Muscle of leg (tissue), 11 donors: ENCODE data around the gene TBC1D1. TPM values are rescaled to one million over a fixed set of nuclear protein-coding genes. Genes with fewer than 3 reads are reported as not detected.
A peak's percentile ranks its signal among the peaks of the same experiment; 100 is the strongest.

Experiments
- DNase-seq: peaks from one replicate; pipeline ENCODE4 v3.0.0; 2013
- H3K27ac ChIP-seq: one replicate; pipeline ENCODE4 v1.5.1; 2013; ENCODE audit warnings: mild to moderate bottlenecking, low read length, control low read depth
- H3K27me3 ChIP-seq: one replicate; pipeline ENCODE4 v1.6.1; 2013; ENCODE audit warnings: low read length; ENCODE audit not compliant: control insufficient read depth, insufficient read depth
- H3K36me3 ChIP-seq: one replicate; pipeline ENCODE4 v1.6.1; 2013; ENCODE audit warnings: low read length; ENCODE audit not compliant: control insufficient read depth, insufficient read depth
- H3K4me1 ChIP-seq: one replicate; pipeline ENCODE4 v1.6.1; 2013; ENCODE audit warnings: low read length; ENCODE audit not compliant: control insufficient read depth, insufficient read depth
- H3K4me3 ChIP-seq: one replicate; pipeline ENCODE4 v1.5.1; 2013; ENCODE audit warnings: low read length, control low read depth
- H3K9me3 ChIP-seq: replicated peaks from 2 replicates; pipeline ENCODE4 v1.6.1; 2013; ENCODE audit warnings: low read depth, low read length; ENCODE audit not compliant: control insufficient read depth
- WGBS: methylation state at CpG from one replicate; pipeline ENCODE4 v1.1.5; 2013; ENCODE audit warnings: missing lambda C conversion rate; ENCODE audit not compliant: insufficient coverage; 5-methylcytosine and 5-hydroxymethylcytosine counted together
- polyA plus RNA-seq, 8 donors: library from polyadenylated mRNA; unstranded; fragments of 120-200 nt; gene quantifications; one replicate each; pipeline versions ENCODE4 v1.2.1 to v1.2.3, GENCODE V29; 2013; ENCODE audit warnings: inconsistent platforms in 1 of 8, low replicate concordance in 1 of 8; ENCODE audit not compliant: insufficient read length in 8 of 8, insufficient read depth in 1 of 8
- total RNA-seq: library from RNA; stranded (reverse); fragments of 120-200 nt; gene quantifications from one replicate; pipeline ENCODE4 v1.2.4, GENCODE V29; 2013

The TBC1D1 gene
- total and polyA plus RNA-seq, 9 donors, result 38.0 to 85.3 (median 55.3) TPM

DNA sequence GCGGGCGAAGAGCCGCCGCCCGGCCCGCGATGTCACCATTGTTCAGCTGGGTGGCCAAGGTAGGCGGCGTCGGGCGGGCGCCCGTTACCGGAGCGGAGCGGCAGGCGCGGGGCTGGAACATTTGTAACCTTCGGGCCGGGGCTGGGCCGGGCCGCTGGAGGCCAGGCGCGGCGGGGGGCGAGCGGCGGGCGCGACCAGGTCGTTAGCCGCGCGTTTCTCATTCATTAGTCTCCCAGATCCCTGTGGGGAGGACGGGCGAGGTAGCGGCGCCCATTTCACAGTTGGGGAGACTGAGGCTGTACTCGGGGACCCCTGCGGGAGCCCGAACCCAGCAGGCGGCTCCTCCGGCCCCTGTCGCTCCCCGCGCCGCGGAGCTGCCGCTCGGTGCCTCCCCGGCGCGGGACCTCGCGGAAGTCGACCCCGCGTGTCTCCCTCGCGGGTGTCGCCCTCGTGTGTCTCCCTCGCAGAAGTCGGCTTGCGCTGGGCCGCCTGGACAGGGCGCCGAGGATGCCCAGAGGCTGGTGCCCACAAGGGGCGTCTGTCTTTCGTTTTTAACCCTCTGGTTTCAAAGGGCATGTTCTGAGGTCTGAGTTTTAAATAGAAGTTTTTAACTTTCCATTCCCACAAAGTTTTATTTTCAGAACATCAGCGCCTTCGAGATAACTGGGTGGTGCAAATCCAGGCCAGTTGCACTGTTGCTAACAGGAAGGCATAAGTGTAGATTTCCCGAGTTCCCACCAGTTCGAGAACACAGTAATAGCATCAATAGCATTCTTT lies 86.8 kb downstream of the TBC1D1 start:
- Histone ChIP-seq H3K27me3 (no peaks in the 10 kb centered on the region), H3K4me3 (peak overlapping the region; percentile 57), H3K36me3 (no peaks in the 10 kb centered on the region), H3K4me1 (peaks cover 7% of the 10 kb centered on the region), H3K9me3 (no peaks in the 10 kb centered on the region), H3K27ac (peak overlapping the region; percentile 71)
- DNase-seq, result peak; percentile 79
- under 1% methylated on average over 67 of the region's 74 CpGs for WGBS

- 20% methylated on average over 4 of the region's 11 CpGs for WGBS
- peak overlapping the region; percentile 57 for H3K4me3 ChIP-seq
- H3K36me3 ChIP-seq, result no peaks in the 10 kb centered on the region
- H3K27ac ChIP-seq, result peak overlapping the region; percentile 71
- H3K9me3 ChIP-seq, result no peaks in the 10 kb centered on the region
- no peaks in the 10 kb centered on the region for H3K27me3 ChIP-seq
- peaks cover 9% of the 10 kb centered on the region for H3K4me1 ChIP-seq
- DNase-seq, result peak; percentile 15
Measured at GRCh38 chr4:37978248-37978924, 87.5 kb downstream of the TBC1D1 start.

DNA sequence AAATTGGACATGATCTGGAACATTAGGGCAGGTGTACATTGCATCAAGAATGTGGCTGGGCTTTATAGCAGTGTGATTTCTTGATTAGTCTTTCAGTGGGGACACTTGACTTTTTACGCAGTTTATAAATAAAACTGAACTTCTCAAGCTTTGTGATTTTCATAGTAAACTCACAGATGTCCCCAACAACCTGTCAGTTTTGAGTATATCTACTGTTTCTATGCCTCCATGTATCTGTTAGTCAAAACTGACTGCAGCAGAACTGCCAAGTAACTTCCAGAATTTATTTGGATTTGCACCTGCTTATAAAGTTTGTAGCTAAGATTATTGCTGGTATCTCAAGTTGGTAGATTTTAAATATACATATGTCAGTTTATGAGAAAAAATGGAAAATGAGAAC lies 89.4 kb downstream of the TBC1D1 start:
- no peak overlapping the region for H3K4me3 ChIP-seq
- no peaks in the 10 kb centered on the region for H3K27me3 ChIP-seq
- no CpG with 5 or more reads among the region's 1 CpG for WGBS
- H3K4me1 ChIP-seq, result peaks cover 9% of the 10 kb centered on the region
- no peak overlapping the region for H3K27ac ChIP-seq
- no peak for DNase-seq
- H3K36me3 ChIP-seq, result no peaks in the 10 kb centered on the region
- H3K9me3 ChIP-seq, result no peaks in the 10 kb centered on the region

GRCh38 chr4:37981425-37981824 lies 90.5 kb downstream of the TBC1D1 start:
- DNase-seq, result no peak
- Histone ChIP-seq H3K9me3 (no peaks in the 10 kb centered on the region), H3K36me3 (no peaks in the 10 kb centered on the region), H3K27me3 (no peaks in the 10 kb centered on the region), H3K4me1 (peaks cover 9% of the 10 kb centered on the region), H3K4me3 (no peak overlapping the region), H3K27ac (no peak overlapping the region)
- 66% methylated on average over 4 of the region's 4 CpGs for WGBS

GRCh38 chr4:37981844-37982720 lies 91.2 kb downstream of the TBC1D1 start:
- Histone ChIP-seq H3K4me1 (peaks cover 9% of the 10 kb centered on the region), H3K4me3 (no peak overlapping the region), H3K27ac (no peak overlapping the region), H3K27me3 (no peaks in the 10 kb centered on the region), H3K9me3 (no peaks in the 10 kb centered on the region), H3K36me3 (no peaks in the 10 kb centered on the region)
- DNase-seq, result no peak
- WGBS, result 100% methylated on average over 1 of the region's 7 CpGs

- no peak for DNase-seq
- no peaks in the 10 kb centered on the region for H3K9me3 ChIP-seq
- no peaks in the 10 kb centered on the region for H3K27me3 ChIP-seq
- no peak overlapping the region for H3K27ac ChIP-seq
- 80% methylated on average over 3 of the region's 5 CpGs for WGBS
- H3K4me1 ChIP-seq, result peaks cover 9% of the 10 kb centered on the region
- H3K36me3 ChIP-seq, result no peaks in the 10 kb centered on the region
- H3K4me3 ChIP-seq, result no peak overlapping the region
Measured at GRCh38 chr4:37982736-37983135, 91.9 kb downstream of the TBC1D1 start.

GRCh38 chr4:37983951-37984350 lies 93.1 kb downstream of the TBC1D1 start:
- Histone ChIP-seq H3K4me1 (peaks cover 4% of the 10 kb centered on the region), H3K27me3 (no peaks in the 10 kb centered on the region), H3K4me3 (no peak overlapping the region), H3K36me3 (no peaks in the 10 kb centered on the region), H3K9me3 (no peaks in the 10 kb centered on the region), H3K27ac (no peak overlapping the region)
- DNase-seq, result no peak
- no CpG with 5 or more reads among the region's 1 CpG for WGBS

GRCh38 chr4:37985730-37986275 lies 94.9 kb downstream of the TBC1D1 start:
- no peak overlapping the region for H3K4me3 ChIP-seq
- no peaks in the 10 kb centered on the region for H3K36me3 ChIP-seq
- WGBS, result 71% methylated on average over 1 of the region's 3 CpGs
- no peak for DNase-seq
- peaks cover 7% of the 10 kb centered on the region for H3K4me1 ChIP-seq
- no peak overlapping the region for H3K27ac ChIP-seq
- no peaks in the 10 kb centered on the region for H3K9me3 ChIP-seq
- H3K27me3 ChIP-seq, result no peaks in the 10 kb centered on the region

DNA sequence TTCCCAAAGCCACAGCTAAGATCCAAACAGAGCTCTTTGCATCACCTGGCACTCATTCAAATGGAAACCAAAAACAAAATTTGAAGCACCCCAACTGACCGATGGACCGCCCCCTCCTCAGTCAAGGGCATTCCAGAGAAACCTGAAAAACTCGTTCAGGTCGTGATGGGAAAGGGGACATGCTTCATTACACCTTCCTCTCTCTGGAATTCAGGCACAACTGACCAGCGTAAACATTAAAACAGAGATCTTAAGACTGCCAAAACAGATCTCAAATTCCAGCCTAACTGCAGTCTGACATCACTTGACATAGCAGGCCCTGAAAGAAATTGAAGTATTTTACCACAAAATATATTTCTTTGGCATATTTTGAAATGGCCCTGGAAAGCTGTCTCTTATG lies 97.8 kb downstream of the TBC1D1 start:
- H3K27me3 ChIP-seq, result no peaks in the 10 kb centered on the region
- no peaks in the 10 kb centered on the region for H3K9me3 ChIP-seq
- 44% methylated on average over 4 of the region's 5 CpGs for WGBS
- peaks cover 8% of the 10 kb centered on the region for H3K4me1 ChIP-seq
- DNase-seq, result no peak
- no peaks in the 10 kb centered on the region for H3K36me3 ChIP-seq
- H3K4me3 ChIP-seq, result no peak overlapping the region
- H3K27ac ChIP-seq, result no peak overlapping the region
